DOHH2 (cell line): ENCODE measurements around the gene HVCN1.

ENCODE experiments used
- H3F3A ChIP-seq: fragments of 200-600 bp; sonication (generic), shearing (Covaris generic); 2 replicates; pipeline ENCODE4 v1.6.0; 2016; ENCODE audit warnings: antibody characterized with exemption, mild to moderate bottlenecking; ENCODE audit not compliant: control insufficient read depth, insufficient read depth
- H3K27ac ChIP-seq: fragments of 200-600 bp; sonication (generic); 2 replicates; pipeline ENCODE4 v1.5.1; 2014; ENCODE audit warnings: low read depth, mild to moderate bottlenecking, low read length, moderate library complexity
- H3K27me3 ChIP-seq: fragments of 200-600 bp; sonication (generic); 2 replicates; pipeline ENCODE4 v1.6.1; 2014; ENCODE audit warnings: mild to moderate bottlenecking, low read length, mixed read lengths; ENCODE audit not compliant: control insufficient read depth
- H3K36me3 ChIP-seq: fragments of 200-600 bp; sonication (generic); 2 replicates; pipeline ENCODE4 v1.6.1; 2014; ENCODE audit warnings: mild to moderate bottlenecking, low read length, moderate library complexity, mixed read lengths; ENCODE audit not compliant: control insufficient read depth
- H3K4me1 ChIP-seq: fragments of 200-600 bp; sonication (generic); 2 replicates; pipeline ENCODE4 v1.6.1; 2014; ENCODE audit warnings: mild to moderate bottlenecking, low read length, mixed read lengths; ENCODE audit not compliant: control insufficient read depth
- H3K4me2 ChIP-seq: fragments of 200-600 bp; sonication (generic); 2 replicates; pipeline ENCODE4 v1.6.0; 2014; ENCODE audit warnings: mild to moderate bottlenecking, low read length, moderate library complexity
- H3K4me3 ChIP-seq: fragments of 200-600 bp; sonication (generic); 2 replicates; pipeline ENCODE4 v1.5.1; 2014; ENCODE audit warnings: mild to moderate bottlenecking, low read length, mixed read lengths
- H3K79me2 ChIP-seq: fragments of 200-600 bp; sonication (generic); 2 replicates; pipeline ENCODE4 v1.6.1; 2014; ENCODE audit warnings: mild to moderate bottlenecking, low read length, mixed read lengths; ENCODE audit not compliant: control insufficient read depth
- H3K9me2 ChIP-seq: fragments of 200-600 bp; sonication (generic); replicated peaks from 2 replicates; pipeline ENCODE4 v1.6.1; 2014; ENCODE audit warnings: mild to moderate bottlenecking, low read length, mixed read lengths; ENCODE audit not compliant: control insufficient read depth
- H3K9me3 ChIP-seq: fragments of 200-600 bp; sonication (generic); 2 replicates; pipeline ENCODE4 v1.6.1; 2014; ENCODE audit warnings: antibody characterized with exemption, low read length, mixed read lengths; ENCODE audit not compliant: control insufficient read depth, insufficient read depth
- H4K20me1 ChIP-seq: fragments of 200-600 bp; sonication (generic); 2 replicates; pipeline ENCODE4 v1.6.0; 2014; ENCODE audit warnings: low read depth, mild to moderate bottlenecking, antibody characterized with exemption, low read length, moderate library complexity; ENCODE audit not compliant: control insufficient read depth, insufficient read depth
- EZH2phosphoT487 ChIP-seq: fragments of 200-600 bp; sonication (generic); IDR thresholded peaks from 2 replicates; pipeline ENCODE4 v1.6.1; 2017; ENCODE audit warnings: borderline replicate concordance, mild to moderate bottlenecking, antibody characterized with exemption, low read length, moderate library complexity, mixed read lengths
- TF ChIP-seq, protein P1 (sequence below): fragments of 200-600 bp; sonication (generic); IDR thresholded peaks from one replicate; pipeline ENCODE4 v1.5.1; 2014; ENCODE audit warnings: antibody characterized with exemption, mild to moderate bottlenecking, low read depth, low read length; ENCODE audit not compliant: poor library complexity, severe bottlenecking

HVCN1 gene

DNA sequence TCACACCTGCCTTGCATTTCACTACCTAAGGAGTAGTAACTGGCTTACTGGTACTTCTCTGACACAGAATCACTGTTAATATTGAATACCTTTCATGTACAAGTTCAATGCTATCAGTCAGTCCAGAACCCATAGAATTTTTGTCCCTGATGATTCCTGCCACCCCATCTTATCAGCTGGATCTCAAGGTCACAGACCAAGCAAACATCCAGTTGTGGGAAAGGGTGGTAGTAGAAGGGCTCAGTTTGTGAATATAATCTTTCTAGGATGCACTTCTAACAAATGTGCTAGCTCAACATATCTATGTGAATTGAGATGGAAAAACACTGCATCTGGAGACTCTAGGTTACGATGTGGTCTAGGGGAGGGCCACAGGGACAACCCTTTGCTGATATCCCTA is 39.7 kb upstream of the HVCN1 start:
- Histone ChIP-seq H4K20me1 (peaks cover 37% of the 10 kb centered on the region), H3K4me3 (no peak overlapping the region), H3K36me3 (peaks cover 98% of the 10 kb centered on the region), H3F3A (peaks cover 18% of the 10 kb centered on the region; the same call in 1 of the 2 replicates), H3K27me3 (no peaks in the 10 kb centered on the region), H3K9me2 (no peaks in the 10 kb centered on the region), H3K27ac (no peak overlapping the region), H3K4me1 (peaks cover 4% of the 10 kb centered on the region; the same call in 1 of the 2 replicates), H3K79me2 (peaks cover 94% of the 10 kb centered on the region), H3K9me3 (no peaks in the 10 kb centered on the region), H3K4me2 (no peak overlapping the region)
- no peak for TF ChIP-seq EZH2phosphoT487
- TF ChIP-seq, protein P1, sequence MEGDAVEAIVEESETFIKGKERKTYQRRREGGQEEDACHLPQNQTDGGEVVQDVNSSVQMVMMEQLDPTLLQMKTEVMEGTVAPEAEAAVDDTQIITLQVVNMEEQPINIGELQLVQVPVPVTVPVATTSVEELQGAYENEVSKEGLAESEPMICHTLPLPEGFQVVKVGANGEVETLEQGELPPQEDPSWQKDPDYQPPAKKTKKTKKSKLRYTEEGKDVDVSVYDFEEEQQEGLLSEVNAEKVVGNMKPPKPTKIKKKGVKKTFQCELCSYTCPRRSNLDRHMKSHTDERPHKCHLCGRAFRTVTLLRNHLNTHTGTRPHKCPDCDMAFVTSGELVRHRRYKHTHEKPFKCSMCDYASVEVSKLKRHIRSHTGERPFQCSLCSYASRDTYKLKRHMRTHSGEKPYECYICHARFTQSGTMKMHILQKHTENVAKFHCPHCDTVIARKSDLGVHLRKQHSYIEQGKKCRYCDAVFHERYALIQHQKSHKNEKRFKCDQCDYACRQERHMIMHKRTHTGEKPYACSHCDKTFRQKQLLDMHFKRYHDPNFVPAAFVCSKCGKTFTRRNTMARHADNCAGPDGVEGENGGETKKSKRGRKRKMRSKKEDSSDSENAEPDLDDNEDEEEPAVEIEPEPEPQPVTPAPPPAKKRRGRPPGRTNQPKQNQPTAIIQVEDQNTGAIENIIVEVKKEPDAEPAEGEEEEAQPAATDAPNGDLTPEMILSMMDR, result no peak

- Histone ChIP-seq H3F3A (peaks cover 18% of the 10 kb centered on the region; the same call in 1 of the 2 replicates), H3K27ac (no peak overlapping the region), H3K36me3 (peaks cover 97% of the 10 kb centered on the region), H3K9me3 (no peaks in the 10 kb centered on the region), H3K27me3 (no peaks in the 10 kb centered on the region), H3K4me1 (peaks cover 6% of the 10 kb centered on the region), H3K79me2 (peaks cover 85% of the 10 kb centered on the region), H3K9me2 (no peaks in the 10 kb centered on the region), H4K20me1 (peaks cover 26% of the 10 kb centered on the region), H3K4me2 (no peak overlapping the region), H3K4me3 (no peak overlapping the region)
- TF ChIP-seq EZH2phosphoT487, result no peak
- TF ChIP-seq, protein P1, result no peak
These were observed 37.9 kb upstream of the HVCN1 start for GRCh38 chr12:110726708-110727369.

DNA sequence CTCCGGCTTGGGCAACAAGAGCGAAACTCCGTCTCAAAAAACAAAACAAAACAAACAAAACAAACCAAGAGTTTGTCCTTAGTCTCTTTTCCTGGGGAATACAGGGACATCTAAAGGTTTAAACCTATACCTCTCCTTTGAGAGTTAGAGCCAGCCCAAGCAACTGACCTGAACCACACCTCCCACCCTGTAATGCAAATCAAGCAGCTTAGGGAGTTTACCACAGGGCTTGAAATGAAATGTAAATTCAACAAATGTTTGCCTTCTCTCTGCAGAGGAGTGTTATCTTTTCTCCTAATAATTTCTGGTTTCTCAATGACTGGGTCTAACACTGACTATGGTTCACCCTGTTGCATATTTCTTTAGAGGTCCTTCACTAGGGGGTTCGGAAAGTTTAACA is 37.1 kb upstream of the HVCN1 start:
- H3K27ac ChIP-seq, result no peak overlapping the region
- no peaks in the 10 kb centered on the region for H3K27me3 ChIP-seq
- H3K4me2 ChIP-seq, result no peak overlapping the region
- H3K4me1 ChIP-seq, result peaks cover 15% of the 10 kb centered on the region
- H3K9me3 ChIP-seq, result no peaks in the 10 kb centered on the region
- peaks cover 18% of the 10 kb centered on the region for H4K20me1 ChIP-seq
- TF ChIP-seq, protein P1, result no peak
- TF ChIP-seq EZH2phosphoT487, result no peak
- peaks cover 20% of the 10 kb centered on the region; the same call in 1 of the 2 replicates for H3F3A ChIP-seq
- no peak overlapping the region for H3K4me3 ChIP-seq
- no peaks in the 10 kb centered on the region for H3K9me2 ChIP-seq
- H3K36me3 ChIP-seq, result peaks cover 97% of the 10 kb centered on the region
- peaks cover 82% of the 10 kb centered on the region for H3K79me2 ChIP-seq
